Activated CD4-positive, alpha-beta T cell treated with anti-CD3 and anti-CD28 coated beads, Interleukin-2, Interleukin-6, amounts not matched to agents 100 ng/mL and 50 ng/mL, durations not matched to agents 16 hours and 8 hours (primary cell): ENCODE results near the gene KCNG2.
"Not testable (repeated sequence)": the region's sequence is repeated elsewhere in the genome, so short reads cannot be mapped to it uniquely, and the experiment has no call there.

ENCODE experiments used
- DNase-seq: peaks from one replicate; pipeline ENCODE4 v3.0.0-alpha.2; 2020

KCNG2 gene

DNA sequence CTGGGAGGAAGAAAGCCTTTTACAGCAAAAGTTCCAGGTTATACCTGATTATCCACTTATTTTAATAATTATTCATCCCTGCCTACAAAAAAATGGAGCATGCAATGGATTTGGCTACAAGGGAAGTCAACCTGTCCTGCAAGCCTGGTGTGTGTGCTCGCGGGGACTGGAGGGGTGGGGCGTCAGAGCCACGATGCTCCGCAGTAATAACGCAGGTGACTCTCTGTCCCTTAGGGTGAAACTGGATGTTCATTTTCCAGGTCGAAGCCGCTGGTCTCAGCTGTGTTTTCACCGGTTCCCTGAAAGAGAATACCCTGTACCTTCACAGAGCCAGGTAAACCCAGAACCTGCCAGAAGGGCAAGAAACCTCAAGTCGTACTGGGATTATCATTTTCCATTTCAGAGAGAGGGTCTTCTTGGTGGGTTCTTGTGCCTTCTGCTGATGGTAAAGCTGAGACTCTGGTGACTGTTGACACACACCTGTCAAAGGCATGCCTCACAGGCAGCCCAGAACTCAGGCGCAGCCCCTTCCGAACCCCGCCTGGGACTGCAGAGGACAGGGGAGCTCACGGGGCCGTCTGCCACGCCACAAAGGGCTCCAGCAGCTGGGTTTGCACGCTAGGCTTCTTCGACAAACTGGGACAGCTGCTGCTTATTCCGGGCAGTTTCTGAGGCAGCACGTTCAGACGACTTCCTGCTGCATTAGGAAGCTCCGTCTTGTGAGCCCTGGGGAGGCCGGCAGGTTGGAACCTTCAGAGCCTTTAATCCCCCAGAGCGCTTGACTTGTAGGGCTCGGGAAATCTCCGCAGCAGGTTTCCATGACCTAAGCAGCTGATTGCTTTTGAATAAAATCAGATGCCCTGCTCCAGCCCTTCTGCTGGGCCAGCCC is 58.6 kb downstream of the KCNG2 start:
- peak; percentile 4 for DNase-seq

DNA sequence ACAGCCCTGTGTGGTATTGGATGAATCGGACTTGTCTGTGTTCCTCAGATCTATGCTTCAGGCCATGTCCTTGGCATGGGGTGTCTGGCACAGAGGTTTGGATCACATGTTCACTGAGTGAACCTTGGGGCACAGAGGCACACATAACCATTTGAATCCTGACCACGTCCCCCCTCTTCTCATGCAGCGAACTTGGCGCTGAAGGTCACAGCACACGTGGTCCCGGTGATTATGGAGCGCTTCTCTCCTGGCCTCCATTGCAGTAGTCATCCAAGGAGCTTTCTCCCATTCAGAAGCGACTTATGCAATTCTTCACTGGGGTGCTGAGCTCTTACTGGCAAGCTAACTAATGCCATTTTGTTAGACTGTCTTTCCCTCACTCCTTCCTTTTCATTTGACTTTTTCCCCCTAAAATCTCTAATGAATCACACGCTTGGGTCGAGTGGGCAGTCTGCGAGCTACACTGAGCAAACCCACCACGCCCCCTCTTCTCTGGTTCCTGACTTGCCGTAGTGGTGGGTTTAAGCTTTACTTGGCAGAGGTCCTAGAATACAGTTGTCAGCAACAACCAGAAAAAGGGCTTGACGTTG is 59.4 kb downstream of the KCNG2 start:
- no peak for DNase-seq

- DNase-seq: no peak
Observed at GRCh38 chr18:79859314-79859713, 61.6 kb downstream of the KCNG2 start.

GRCh38 chr18:79861687-79862086 is 63.9 kb downstream of the KCNG2 start:
- no peak for DNase-seq

- DNase-seq: no peak
Observed at GRCh38 chr18:79862562-79862961, 64.8 kb downstream of the KCNG2 start.

GRCh38 chr18:79863161-79864005 is 65.6 kb downstream of the KCNG2 start:
- no peak for DNase-seq

- no peak for DNase-seq
Observed at GRCh38 chr18:79864006-79864725, 66.4 kb downstream of the KCNG2 start.

- not testable (repeated sequence) for DNase-seq
Observed at GRCh38 chr18:79864955-79865354, 67.2 kb downstream of the KCNG2 start.

- not testable (repeated sequence) for DNase-seq
Observed at GRCh38 chr18:79865951-79866350, 68.2 kb downstream of the KCNG2 start.

- DNase-seq: no peak
Observed at GRCh38 chr18:79866889-79867574, 69.3 kb downstream of the KCNG2 start.

- no peak for DNase-seq
Observed at GRCh38 chr18:79867666-79868065, 69.9 kb downstream of the KCNG2 start.

GRCh38 chr18:79868168-79868784 is 70.5 kb downstream of the KCNG2 start:
- no peak for DNase-seq

DNA sequence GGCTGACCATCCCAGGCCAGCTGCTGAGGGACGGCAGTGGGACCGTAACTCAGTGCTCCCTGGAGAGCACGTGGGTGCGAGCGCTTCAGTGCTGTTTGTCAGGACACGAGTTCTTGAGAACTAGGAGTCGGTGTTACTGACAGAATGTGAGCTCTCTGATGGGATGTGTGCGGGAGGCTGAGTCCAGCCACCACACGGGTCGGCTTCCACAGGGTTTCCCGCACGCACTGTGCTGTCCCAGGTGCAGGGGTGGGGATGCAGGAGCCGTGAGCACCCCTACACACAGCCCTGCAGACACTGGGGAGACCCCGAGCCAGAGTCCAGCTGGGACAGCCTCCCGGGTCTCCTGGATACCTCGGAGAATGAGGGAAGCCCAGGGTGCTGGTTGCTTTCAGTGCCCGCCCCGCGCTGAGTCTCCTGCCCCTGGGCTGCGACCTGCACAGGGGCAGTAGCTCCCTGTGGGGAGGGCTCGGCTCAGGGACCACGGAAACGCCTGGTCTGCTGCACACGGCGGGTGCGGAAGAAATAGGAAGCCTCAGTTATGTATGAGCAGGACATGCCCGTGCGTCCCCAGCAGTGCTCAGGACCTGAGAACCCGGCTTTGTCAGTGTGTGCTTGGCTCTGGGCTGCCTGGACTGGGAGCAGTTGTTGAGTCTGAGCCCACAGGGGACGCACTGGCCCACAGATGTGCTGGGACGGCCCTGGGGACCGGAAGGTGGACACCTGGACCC is 71.2 kb downstream of the KCNG2 start:
- no peak for DNase-seq

GRCh38 chr18:79869591-79870300 is 72.0 kb downstream of the KCNG2 start:
- DNase-seq: no peak

DNA sequence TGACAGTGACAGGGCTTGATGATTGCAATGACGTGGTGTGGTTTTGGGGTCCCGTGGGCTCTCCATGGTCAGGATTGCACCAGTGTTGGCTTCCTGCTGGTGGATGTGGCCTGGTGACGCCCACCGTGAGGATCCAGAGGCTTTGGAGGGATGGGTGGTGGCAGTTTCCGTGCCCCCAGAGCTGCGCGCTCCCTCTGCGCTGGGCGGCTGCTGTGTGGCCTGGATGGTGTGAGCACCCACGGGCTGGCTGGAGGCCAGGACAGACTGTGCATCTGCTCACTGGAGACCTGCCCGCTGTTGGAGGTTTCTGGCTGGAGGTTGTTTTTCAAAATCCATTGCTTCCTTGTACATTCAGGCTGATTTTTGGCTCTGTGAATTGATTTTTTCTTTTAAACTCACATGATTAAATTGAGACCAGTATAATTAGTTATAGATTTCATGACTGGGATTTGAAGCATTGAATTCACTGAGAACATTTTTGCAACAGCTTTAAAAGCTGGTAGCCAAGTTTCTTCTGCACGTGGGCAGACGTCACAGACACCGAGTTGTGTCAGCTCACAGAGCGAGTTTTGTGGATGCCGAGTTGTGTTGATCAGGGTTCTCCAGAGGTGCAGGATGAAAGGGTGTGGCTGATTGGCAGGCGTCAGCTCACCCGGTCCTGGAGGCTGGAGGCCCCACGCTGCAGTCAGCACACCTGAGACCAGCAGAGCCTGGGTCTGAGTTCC is 72.7 kb downstream of the KCNG2 start:
- DNase-seq: no peak

DNA sequence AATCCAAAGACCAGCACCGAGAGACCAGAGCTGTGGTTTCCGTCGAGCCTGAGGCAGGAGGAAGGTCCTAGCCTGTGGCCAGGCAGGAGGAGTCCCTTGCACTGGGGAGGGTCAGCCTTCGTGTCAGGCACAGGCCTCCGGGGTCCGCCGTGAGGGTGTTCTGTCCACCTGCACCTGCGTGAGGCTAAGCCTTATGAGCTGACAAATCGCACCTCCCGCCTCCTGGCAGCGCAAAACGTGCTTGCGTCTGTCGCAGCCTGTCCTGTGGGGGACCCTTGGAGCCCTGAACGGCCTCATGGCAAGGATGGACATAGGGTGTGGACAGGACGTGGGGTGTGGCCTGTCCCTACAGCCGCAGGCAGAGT is 73.3 kb downstream of the KCNG2 start:
- DNase-seq: no peak

- DNase-seq: no peak
Observed at GRCh38 chr18:79871481-79872091, 73.8 kb downstream of the KCNG2 start.

DNA sequence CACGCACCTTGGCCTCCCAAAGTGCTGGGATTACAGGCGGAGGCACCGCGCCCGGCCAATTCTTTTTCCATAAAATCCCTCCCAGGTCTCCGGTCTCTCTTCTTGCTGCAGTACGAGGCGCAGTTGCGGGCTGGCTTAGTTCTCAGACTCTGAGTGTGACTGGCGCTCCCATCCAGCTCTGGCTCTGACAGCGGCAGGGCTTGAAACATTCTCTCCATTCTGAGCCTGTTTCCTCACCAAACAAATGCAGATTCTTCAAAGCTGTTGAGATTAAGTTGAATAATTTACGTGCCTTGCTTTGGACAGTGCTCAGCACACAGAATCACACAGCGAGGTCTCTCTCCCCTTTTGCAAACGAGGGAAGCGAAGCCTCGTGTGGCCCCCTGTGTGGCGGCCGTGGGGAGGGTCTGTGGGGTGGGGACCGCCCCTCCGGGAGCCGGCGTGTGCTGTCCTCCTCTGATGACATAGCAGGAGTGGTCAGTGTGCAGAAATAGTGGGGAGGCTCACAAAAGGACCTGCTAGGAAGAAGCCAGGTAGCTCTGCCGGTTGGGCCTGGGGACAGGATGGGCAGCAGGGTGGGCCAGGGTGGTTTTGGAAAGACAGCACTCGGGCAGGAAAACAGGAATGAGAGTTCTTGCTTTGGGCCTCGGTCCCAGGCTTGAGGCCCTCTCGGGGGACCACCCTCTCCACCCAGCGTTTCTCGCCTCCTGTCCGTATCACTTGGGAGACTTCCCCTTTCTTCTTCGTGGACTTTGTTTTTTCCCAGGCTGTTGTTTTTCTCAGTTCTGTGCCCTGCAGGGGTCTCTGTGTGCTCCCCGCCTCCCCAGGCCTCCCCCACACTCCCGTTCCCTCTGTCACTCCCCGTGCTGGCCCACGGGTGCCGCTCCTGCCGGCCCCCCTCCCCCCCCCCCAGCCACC is 75.0 kb downstream of the KCNG2 start:
- DNase-seq: no peak
